ENCODE data around the gene SLC38A10. TPM values are rescaled to one million over a fixed set of nuclear protein-coding genes. Genes with fewer than 3 reads are reported as not detected.
A peak's percentile ranks its signal among the peaks of the same experiment; 100 is the strongest.

SLC38A10 gene
- total RNA-seq, 1 experiment from 2014 or later = 43.8 TPM

GRCh38 chr17:81234940-81235821, 59.9 kb downstream of the SLC38A10 start:
- Histone ChIP-seq H4K20me1 (ENCODE audit: control insufficient read depth, insufficient read depth, insufficient read length) (no peaks in the 10 kb centered on the region), H3K14ac (ENCODE audit: insufficient read depth, low read length) (no peak overlapping the region), H2BK120ac (ENCODE audit: low read depth, low read length, poor library complexity, severe bottlenecking) (no peak overlapping the region), H3K9me3 (ENCODE audit: control insufficient read depth, low read depth, low read length) (no peaks in the 10 kb centered on the region), H3K56ac (ENCODE audit: insufficient read length, low read depth, low read length) (no peak overlapping the region), H3K23ac (ENCODE audit: insufficient read length, low read depth, low read length) (no peak overlapping the region), H3K23me2 (ENCODE audit: insufficient read length, low read depth, low read length, poor library complexity, severe bottlenecking) (peaks cover 12% of the 10 kb centered on the region), H2AK5ac (ENCODE audit: insufficient read length, low read length) (no peak overlapping the region), H3K4ac (ENCODE audit: low read depth, low read length) (no peak overlapping the region), H4K91ac (ENCODE audit: insufficient read length, low read depth, low read length) (no peak overlapping the region), H3T11ph (ENCODE audit: low read length) (no peak overlapping the region), H4K8ac (replicated peaks; ENCODE audit: insufficient read length, low read depth, low read length) (no peak overlapping the region), H2AFZ (ENCODE audit: low read length) (no peak overlapping the region), H2BK12ac (ENCODE audit: insufficient read length, low read depth, low read length) (no peak overlapping the region), H3K79me1 (ENCODE audit: insufficient read depth, low read depth, low read length, poor library complexity, severe bottlenecking) (peaks cover 2% of the 10 kb centered on the region), H3K79me2 (ENCODE audit: insufficient read depth, low read length) (peaks cover 4% of the 10 kb centered on the region), H3K4me2 (ENCODE audit: insufficient read depth, insufficient read length, low read length) (no peak overlapping the region), H2BK5ac (ENCODE audit: insufficient read length, low read length) (no peak overlapping the region), H3K27ac (ENCODE audit: insufficient read length, low read depth, low read length) (no peak overlapping the region), H3K18ac (ENCODE audit: insufficient read length, low read depth, low read length) (no peak overlapping the region), H3K9ac (ENCODE audit: extremely low read depth, insufficient read length, low read length) (no peak overlapping the region), H4K5ac (ENCODE audit: insufficient read length, low read depth, low read length) (no peak overlapping the region), H3K4me1 (ENCODE audit: insufficient read depth, low read length) (no peaks in the 10 kb centered on the region), H2BK20ac (ENCODE audit: low read depth, low read length, poor library complexity, severe bottlenecking) (no peak overlapping the region), H3K27me3 (ENCODE audit: insufficient read depth, low read length) (no peaks in the 10 kb centered on the region), H2BK15ac (ENCODE audit: low read depth, low read length) (no peak overlapping the region)
- no peak for DNase-seq
- Mint-ChIP-seq H3K4me3 (peak overlapping the region in 1 of 2 experiments; percentile 6; a peak in 1 of 5 replicates), H3K27ac (peak overlapping the region in 1 of 3 experiments; percentile 51; a peak in 1 of 7 replicates), H3K27me3 (ENCODE audit: low read depth) (no peaks in the 10 kb centered on the region), H3K9me3 (no peaks in the 10 kb centered on the region; a peak in 1 of 5 replicates), H3K4me1 (peaks cover 8 to 10% of the 10 kb centered on the region in 2 experiments), H3K36me3 (ENCODE audit: insufficient read depth in 1 of 3, low read depth in 3 of 3) (peaks cover 7 to 10% (median 9%) of the 10 kb centered on the region in 3 experiments)
- no CpG with 5 or more reads among the region's 26 CpGs for WGBS (ENCODE audit: extremely low coverage, insufficient read length, low lambda C conversion rate)
- TF ChIP-seq, protein P1, sequence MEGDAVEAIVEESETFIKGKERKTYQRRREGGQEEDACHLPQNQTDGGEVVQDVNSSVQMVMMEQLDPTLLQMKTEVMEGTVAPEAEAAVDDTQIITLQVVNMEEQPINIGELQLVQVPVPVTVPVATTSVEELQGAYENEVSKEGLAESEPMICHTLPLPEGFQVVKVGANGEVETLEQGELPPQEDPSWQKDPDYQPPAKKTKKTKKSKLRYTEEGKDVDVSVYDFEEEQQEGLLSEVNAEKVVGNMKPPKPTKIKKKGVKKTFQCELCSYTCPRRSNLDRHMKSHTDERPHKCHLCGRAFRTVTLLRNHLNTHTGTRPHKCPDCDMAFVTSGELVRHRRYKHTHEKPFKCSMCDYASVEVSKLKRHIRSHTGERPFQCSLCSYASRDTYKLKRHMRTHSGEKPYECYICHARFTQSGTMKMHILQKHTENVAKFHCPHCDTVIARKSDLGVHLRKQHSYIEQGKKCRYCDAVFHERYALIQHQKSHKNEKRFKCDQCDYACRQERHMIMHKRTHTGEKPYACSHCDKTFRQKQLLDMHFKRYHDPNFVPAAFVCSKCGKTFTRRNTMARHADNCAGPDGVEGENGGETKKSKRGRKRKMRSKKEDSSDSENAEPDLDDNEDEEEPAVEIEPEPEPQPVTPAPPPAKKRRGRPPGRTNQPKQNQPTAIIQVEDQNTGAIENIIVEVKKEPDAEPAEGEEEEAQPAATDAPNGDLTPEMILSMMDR (conservative IDR thresholded peaks at IDR 0.05) = no peak

Measured in H9 (cell line).